Measurements from ENCODE around the gene CCDC88C.

Gene CCDC88C

GRCh38 chr14:91322623-91323022 is 95.0 kb downstream of the CCDC88C start:
- ChIA-PET CTCF (interaction anchor here (0.8 to 8.1 kb wide), 23 partner anchors 10 to 154 kb away, joined by 3 to 180 read pairs (median 6); partner anchors contain the start of gene CCDC88C), POLR2A (no interaction called here)
- no peak for TF ChIP-seq CTCF (IDR thresholded peaks at IDR 0.05; ENCODE audit: control extremely low read depth, extremely low read depth, low read depth, missing control alignments)
- DNase-seq (ENCODE audit: extremely low spot score) = no peak

- TF ChIP-seq CTCF (IDR thresholded peaks at IDR 0.05; ENCODE audit: control extremely low read depth, extremely low read depth, low read depth, missing control alignments) = no peak
- no peak for DNase-seq (ENCODE audit: extremely low spot score)
- POLR2A ChIA-PET = no interaction called here
- CTCF ChIA-PET = interaction anchor here (0.9 to 7.9 kb wide), 6 partner anchors 16 to 106 kb away, joined by 3 to 134 read pairs (median 6); partner anchors contain the start of gene CCDC88C
Measured at GRCh38 chr14:91321131-91321530, 96.5 kb downstream of the CCDC88C start.

GRCh38 chr14:91320266-91320665 is 97.4 kb downstream of the CCDC88C start:
- CTCF ChIA-PET = interaction anchor here (1.2 to 7.9 kb wide), 4 partner anchors 8 to 98 kb away, joined by 4 to 134 read pairs (median 10); partner anchors contain the start of gene CCDC88C
- no peak for TF ChIP-seq CTCF (IDR thresholded peaks at IDR 0.05; ENCODE audit: control extremely low read depth, extremely low read depth, low read depth, missing control alignments)
- no peak for DNase-seq (ENCODE audit: extremely low spot score)
- POLR2A ChIA-PET = interaction anchor here (0.6 to 0.7 kb wide), 2 partner anchors 26 to 39 kb away, joined by 4 to 7 read pairs; no protein-coding TSS in a partner anchor

GRCh38 chr14:91318911-91319310 is 98.7 kb downstream of the CCDC88C start:
- TF ChIP-seq CTCF (IDR thresholded peaks at IDR 0.05; ENCODE audit: control extremely low read depth, extremely low read depth, low read depth, missing control alignments) = no peak
- DNase-seq (ENCODE audit: extremely low spot score) = no peak
- CTCF ChIA-PET = interaction anchor here (0.6 to 1.5 kb wide), 6 partner anchors 9 to 144 kb away, joined by 3 to 4 read pairs (median 3); no protein-coding TSS in a partner anchor
- POLR2A ChIA-PET = no interaction called here

GRCh38 chr14:91317381-91318308 is 100.0 kb downstream of the CCDC88C start:
- DNase-seq (ENCODE audit: extremely low spot score) = peak; percentile 38
- ChIA-PET POLR2A (no interaction called here), CTCF (interaction anchor here (0.7 to 1.6 kb wide), 8 partner anchors 10 to 102 kb away, joined by 3 to 6 read pairs (median 4); no protein-coding TSS in a partner anchor)
- no peak for TF ChIP-seq CTCF (IDR thresholded peaks at IDR 0.05; ENCODE audit: control extremely low read depth, extremely low read depth, low read depth, missing control alignments)

- no peak for DNase-seq (ENCODE audit: extremely low spot score)
- ChIA-PET POLR2A (no interaction called here), CTCF (interaction anchor here (0.7 to 1.6 kb wide), 3 partner anchors 11 to 103 kb away, joined by 3 to 6 read pairs (median 4); no protein-coding TSS in a partner anchor)
- TF ChIP-seq CTCF (IDR thresholded peaks at IDR 0.05; ENCODE audit: control extremely low read depth, extremely low read depth, low read depth, missing control alignments) = no peak
Measured at GRCh38 chr14:91316761-91317160, 100.9 kb downstream of the CCDC88C start.
